AG10803 (cell line): ENCODE measurements around the gene STPG4.

ENCODE experiments used
- DNase-seq: peaks from one replicate; pipeline ENCODE4 v3.0.0; 2010; ENCODE audit warnings: low read depth
- H3K4me3 ChIP-seq: 2 replicates; pipeline ENCODE4 v1.5.1; 2011; ENCODE audit warnings: mild to moderate bottlenecking, low read length, control low read depth
- TF ChIP-seq, protein P1 (sequence below): conservative IDR thresholded peaks from 2 replicates; pipeline ENCODE4 v1.5.1; 2011; ENCODE audit warnings: mild to moderate bottlenecking, low read length, control low read depth, inconsistent platforms

STPG4 gene

GRCh38 chr2:47094511-47095142 is 60.5 kb downstream of the STPG4 start:
- no peak overlapping the region for H3K4me3 ChIP-seq
- DNase-seq: peak; percentile 84
- TF ChIP-seq, protein P1, sequence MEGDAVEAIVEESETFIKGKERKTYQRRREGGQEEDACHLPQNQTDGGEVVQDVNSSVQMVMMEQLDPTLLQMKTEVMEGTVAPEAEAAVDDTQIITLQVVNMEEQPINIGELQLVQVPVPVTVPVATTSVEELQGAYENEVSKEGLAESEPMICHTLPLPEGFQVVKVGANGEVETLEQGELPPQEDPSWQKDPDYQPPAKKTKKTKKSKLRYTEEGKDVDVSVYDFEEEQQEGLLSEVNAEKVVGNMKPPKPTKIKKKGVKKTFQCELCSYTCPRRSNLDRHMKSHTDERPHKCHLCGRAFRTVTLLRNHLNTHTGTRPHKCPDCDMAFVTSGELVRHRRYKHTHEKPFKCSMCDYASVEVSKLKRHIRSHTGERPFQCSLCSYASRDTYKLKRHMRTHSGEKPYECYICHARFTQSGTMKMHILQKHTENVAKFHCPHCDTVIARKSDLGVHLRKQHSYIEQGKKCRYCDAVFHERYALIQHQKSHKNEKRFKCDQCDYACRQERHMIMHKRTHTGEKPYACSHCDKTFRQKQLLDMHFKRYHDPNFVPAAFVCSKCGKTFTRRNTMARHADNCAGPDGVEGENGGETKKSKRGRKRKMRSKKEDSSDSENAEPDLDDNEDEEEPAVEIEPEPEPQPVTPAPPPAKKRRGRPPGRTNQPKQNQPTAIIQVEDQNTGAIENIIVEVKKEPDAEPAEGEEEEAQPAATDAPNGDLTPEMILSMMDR: no peak; the same call in 1 of the 2 replicates

- peak; percentile 44 for DNase-seq
- TF ChIP-seq, protein P1: no peak
- no peak overlapping the region for H3K4me3 ChIP-seq
Observed at GRCh38 chr2:47093626-47094025, 61.5 kb downstream of the STPG4 start.

- H3K4me3 ChIP-seq: no peak overlapping the region
- DNase-seq: no peak
- TF ChIP-seq, protein P1: no peak
Observed at GRCh38 chr2:47092465-47092864, 62.6 kb downstream of the STPG4 start.

DNA sequence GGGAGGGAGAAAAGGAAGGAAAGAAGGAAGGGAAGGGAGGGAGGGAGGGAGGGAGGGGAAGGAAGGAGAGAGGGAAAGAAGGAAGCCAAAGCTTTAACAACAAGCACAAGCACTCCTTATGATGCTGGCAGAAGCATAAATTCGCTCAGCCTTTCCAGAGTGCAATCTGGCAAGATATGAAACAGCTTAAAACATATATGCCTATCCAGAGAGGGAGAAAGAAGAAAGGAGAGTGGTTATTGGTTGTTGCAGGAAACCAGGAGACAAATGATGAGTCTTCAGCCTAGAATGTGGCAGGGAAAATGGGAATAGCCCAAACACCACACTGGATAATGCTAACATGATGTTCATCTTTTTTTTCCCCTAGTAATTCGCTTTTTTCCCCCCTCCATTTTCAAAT is 64.0 kb downstream of the STPG4 start:
- no peak overlapping the region for H3K4me3 ChIP-seq
- peak; percentile 56 for DNase-seq
- TF ChIP-seq, protein P1: no peak

GRCh38 chr2:47089083-47089464 is 66.0 kb downstream of the STPG4 start:
- TF ChIP-seq, protein P1: no peak
- H3K4me3 ChIP-seq: no peak overlapping the region
- no peak for DNase-seq

DNA sequence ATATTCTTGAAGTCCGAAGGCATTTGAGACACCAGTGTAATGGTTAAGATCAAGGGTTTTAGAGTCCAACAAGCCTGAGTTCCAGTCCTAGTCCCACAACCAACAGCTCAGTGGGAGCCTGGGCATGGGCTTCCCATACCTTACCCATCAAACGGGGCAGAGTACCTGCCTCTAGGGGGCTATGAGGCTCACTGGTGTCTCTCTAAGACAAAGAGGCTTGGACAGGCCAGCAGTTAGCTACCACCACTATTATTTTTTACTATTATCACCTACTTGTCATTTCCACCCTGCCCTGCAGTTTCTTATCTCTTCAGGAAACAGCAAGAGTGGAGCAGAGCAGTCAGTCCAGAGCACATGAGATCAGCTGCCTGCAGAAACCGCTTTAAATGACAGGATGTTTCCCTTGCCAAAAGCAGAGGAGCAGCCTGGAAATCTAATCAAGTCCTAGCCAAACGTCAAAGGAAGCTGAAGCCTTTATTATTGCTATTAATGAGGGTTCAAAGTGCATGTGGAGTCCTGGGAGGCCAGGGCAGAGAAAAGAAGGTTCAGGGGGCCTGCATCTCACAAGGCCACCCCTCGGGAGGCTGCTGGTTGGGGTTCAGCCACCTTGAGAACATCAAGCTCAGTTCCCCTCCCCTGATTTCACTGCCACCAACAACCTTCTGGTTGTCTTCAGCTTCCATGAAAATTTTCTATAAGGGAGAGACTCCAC is 66.6 kb downstream of the STPG4 start:
- no peak for DNase-seq
- H3K4me3 ChIP-seq: no peak overlapping the region
- TF ChIP-seq, protein P1: no peak; the same call in 1 of the 2 replicates

DNA sequence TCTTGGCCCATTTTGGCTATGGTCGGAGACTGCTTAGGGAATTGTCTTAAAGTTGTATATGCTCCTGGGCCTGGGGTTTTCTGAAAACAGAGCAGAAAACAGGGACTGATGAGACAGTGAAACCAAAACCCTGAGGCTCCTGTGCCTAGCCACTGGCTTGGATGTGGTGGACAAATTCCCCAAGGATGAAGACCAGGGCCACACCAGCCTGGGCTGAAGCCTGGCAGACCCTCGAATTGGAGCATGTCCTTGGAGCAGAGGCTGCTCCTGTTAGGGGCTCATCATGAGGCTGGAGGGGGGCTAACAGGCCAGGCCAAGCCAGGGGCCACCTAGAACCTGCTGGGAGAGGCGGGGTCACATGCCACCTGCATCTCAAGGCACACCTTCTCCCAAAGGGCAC is 68.1 kb downstream of the STPG4 start:
- TF ChIP-seq, protein P1: no peak
- no peak overlapping the region for H3K4me3 ChIP-seq
- DNase-seq: no peak
